ENCODE data around the gene TRPV3. TPM values are rescaled to one million over a fixed set of nuclear protein-coding genes. Genes with fewer than 3 reads are reported as not detected.

TRPV3 gene
- total RNA-seq, 1 experiment from 2014 or later, result 0.13 TPM

Other genes with a start within 250 kb of the TRPV3 start
- not detected in 2 replicates for gene OR3A2, start 171.5 kb downstream of the TRPV3 start, total RNA-seq (2021)
- gene OR1E1, start 159.4 kb downstream of the TRPV3 start, total RNA-seq (2021), result not detected in 2 replicates
- not detected in 2 replicates for gene OR3A3, start 146.4 kb downstream of the TRPV3 start, total RNA-seq (2021)
- gene OR1E2, start 124.0 kb downstream of the TRPV3 start, total RNA-seq (2021), result not detected in 2 replicates
- not detected in 2 replicates for gene SPATA22, start 86.0 kb downstream of the TRPV3 start, total RNA-seq (2021)
- not detected in 2 replicates for gene ASPA, start 81.8 kb downstream of the TRPV3 start, total RNA-seq (2021)
- gene TRPV1, start 51.6 kb upstream of the TRPV3 start, total RNA-seq (2021), result 1.0 and 1.9 TPM in 2 replicates
- gene SHPK, start 78.4 kb upstream of the TRPV3 start, total RNA-seq (2021), result 20.0 and 22.2 TPM in 2 replicates
- gene CTNS, start 78.9 kb upstream of the TRPV3 start, total RNA-seq (2021), result 12.6 and 14.3 TPM in 2 replicates
- 79.0 and 92.5 TPM in 2 replicates for gene TAX1BP3, start 110.8 kb upstream of the TRPV3 start, total RNA-seq (2021)
- 68.7 and 70.9 TPM in 2 replicates for gene EMC6, start 111.0 kb upstream of the TRPV3 start, total RNA-seq (2021)
- 0.45 and 1.4 TPM in 2 replicates for gene P2RX5, start 138.3 kb upstream of the TRPV3 start, total RNA-seq (2021)
- 30.1 and 31.4 TPM in 2 replicates for gene HASPIN, start 166.1 kb upstream of the TRPV3 start, total RNA-seq (2021)
- gene ITGAE, start 243.4 kb upstream of the TRPV3 start, total RNA-seq (2021), result 52.0 and 60.2 TPM in 2 replicates